HepG2 (cell line): Measurements from ENCODE around the gene MEGF6. TPM values are rescaled to one million over a fixed set of nuclear protein-coding genes. Genes with fewer than 3 reads are reported as not detected.

Experiments
- BHLHE40 ChIP-seq: IDR thresholded peaks from 2 replicates; pipeline ENCODE4 v1.6.1; 2011; ENCODE audit warnings: low read length, improper control_type of control experiment
- EEA1 ChIP-seq: sonication (generic); formaldehyde crosslinking; IDR thresholded peaks from 2 replicates; pipeline ENCODE4 v1.5.1; 2020; ENCODE audit warnings: mild to moderate bottlenecking, missing genetic modification reagents, borderline replicate concordance
- FOXO4 ChIP-seq: sonication (generic); formaldehyde crosslinking; conservative IDR thresholded peaks from 2 replicates; pipeline ENCODE4 v1.8.1; 2023; ENCODE audit warnings: missing genetic modification reagents
- FOXP1 ChIP-seq, 2 experiments: fragments of 450-650 bp in 1 of 2; IDR thresholded peaks; 2 replicates each; pipeline ENCODE4 v1.6.1; 2017 to 2018; ENCODE audit warnings: antibody characterized with exemption in 1 of 2
- GLI4 ChIP-seq: sonication (generic); formaldehyde crosslinking; IDR thresholded peaks from 2 replicates; pipeline ENCODE4 v1.5.1; 2020; ENCODE audit warnings: missing genetic modification reagents, mild to moderate bottlenecking, moderate library complexity, borderline replicate concordance
- IKZF4 ChIP-seq: sonication (generic); formaldehyde crosslinking; IDR thresholded peaks from 2 replicates; pipeline ENCODE4 v1.5.1; 2020; ENCODE audit warnings: borderline replicate concordance, mild to moderate bottlenecking, low read depth, missing genetic modification reagents; ENCODE audit errors: not compliant biosample characterization
- KDM3A ChIP-seq: IDR thresholded peaks from 2 replicates; pipeline ENCODE4 v1.6.1; 2018; ENCODE audit warnings: low read depth, missing compliant biosample characterization
- MIER2 ChIP-seq: IDR thresholded peaks from 2 replicates; pipeline ENCODE4 v1.6.1; 2016; ENCODE audit warnings: missing biosample characterization, missing genetic modification reagents
- MIXL1 ChIP-seq: IDR thresholded peaks from 2 replicates; pipeline ENCODE4 v1.6.1; 2016
- NFIB ChIP-seq: sonication (generic); formaldehyde crosslinking; IDR thresholded peaks from 2 replicates; pipeline ENCODE4 v1.9.0; 2021; ENCODE audit warnings: missing genetic modification reagents, mild to moderate bottlenecking, borderline replicate concordance
- PAX8 ChIP-seq: sonication (generic); formaldehyde crosslinking; IDR thresholded peaks from 2 replicates; pipeline ENCODE4 v1.8.0; 2022; ENCODE audit warnings: mild to moderate bottlenecking, missing genetic modification reagents, borderline replicate concordance
- SMC3 ChIP-seq: IDR thresholded peaks from 2 replicates; pipeline ENCODE4 v1.6.1; 2011; ENCODE audit warnings: low read length, improper control_type of control experiment
- SRF ChIP-seq: IDR thresholded peaks from 2 replicates; pipeline ENCODE4 v1.6.1; 2011; ENCODE audit warnings: mild to moderate bottlenecking, low read depth, low read length, moderate library complexity
- TFDP1 ChIP-seq: IDR thresholded peaks from 2 replicates; pipeline ENCODE4 v1.6.1; 2016; ENCODE audit warnings: missing compliant biosample characterization, missing genetic modification reagents, borderline replicate concordance
- TFE3 ChIP-seq: IDR thresholded peaks from 2 replicates; pipeline ENCODE4 v1.6.1; 2016
- TIGD3 ChIP-seq: sonication (generic); formaldehyde crosslinking; IDR thresholded peaks from 2 replicates; pipeline ENCODE4 v1.5.1; 2020; ENCODE audit warnings: mild to moderate bottlenecking, missing genetic modification reagents, borderline replicate concordance
- ZBTB37 ChIP-seq: sonication (generic); formaldehyde crosslinking; IDR thresholded peaks from 2 replicates; pipeline ENCODE4 v1.4.0; 2020; ENCODE audit warnings: mild to moderate bottlenecking, missing genetic modification reagents
- ZNF704 ChIP-seq: sonication (generic); formaldehyde crosslinking; IDR thresholded peaks from 2 replicates; pipeline ENCODE4 v1.8.1; 2023; ENCODE audit warnings: mild to moderate bottlenecking, inconsistent platforms, moderate library complexity, missing genetic modification reagents, borderline replicate concordance
- polyA plus RNA-seq, 8 experiments: library from polyadenylated mRNA; depleted of rRNA in 3 of 8; stranded (reverse) in 7 of 8; unstranded in 1 of 8; fragments of >200 nt; fragmentation: Illumina TruSeq in 4 of 8; extraction: Trizol in 4 of 8; gene quantifications; 2 replicates each; pipeline versions ENCODE4 v1.2.1 to v1.2.3, GENCODE V29; 2011 to 2016; ENCODE audit warnings: low read depth in 4 of 8, missing spikeins in 1 of 8, mixed read lengths in 1 of 8; ENCODE audit not compliant: insufficient read depth in 1 of 8
- total RNA-seq, 5 experiments: library from RNA; depleted of rRNA; stranded (reverse); fragments of >200 nt; fragmentation: Illumina TruSeq; extraction: Trizol; gene quantifications; 2 replicates each; pipeline ENCODE4 v1.2.3, GENCODE V29; 2016; ENCODE audit warnings: low read depth in 1 of 5

Gene MEGF6
- total and polyA plus RNA-seq, 2 of the 13 experiments (the other 11 are each of a cell fraction or from before 2014, with no cell fraction given), result 1.9 TPM

GRCh38 chr1:3618881-3619671 is 7.8 kb upstream of the MEGF6 start (continued):
- TF ChIP-seq IKZF4 (CRISPR knock-in tag), result no peak
- TF ChIP-seq PAX8 (CRISPR knock-in tag), result no peak
- no peak for TF ChIP-seq KDM3A (CRISPR knock-in tag)
- 0 out of 2 replicates have a peak, but pooled peaks have one; percentile 29 for TF ChIP-seq MIER2
- no peak for TF ChIP-seq TIGD3 (CRISPR knock-in tag)
- TF ChIP-seq SMC3, result peak; percentile 81
- TF ChIP-seq TFDP1, result no peak
- no peak for TF ChIP-seq GLI4 (CRISPR knock-in tag)
- no peak for TF ChIP-seq EEA1 (CRISPR knock-in tag)
- peak; percentile 81 for TF ChIP-seq MIXL1 (CRISPR knock-in tag)
- TF ChIP-seq BHLHE40, result no peak
- TF ChIP-seq TFE3 (CRISPR knock-in tag), result no peak
- TF ChIP-seq SRF, result no peak
- no peak for TF ChIP-seq FOXP1 (IDR thresholded peaks at IDR 0.05)
- TF ChIP-seq FOXP1 (CRISPR knock-in tag; IDR thresholded peaks at IDR 0.05), result 0 out of 2 replicates have a peak, but pooled peaks have one; percentile 16
- no peak for TF ChIP-seq ZNF704 (CRISPR knock-in tag)
- TF ChIP-seq ZBTB37, result no peak
- TF ChIP-seq NFIB (CRISPR knock-in tag), result no peak
- no peak for TF ChIP-seq FOXO4 (CRISPR knock-in tag)
